Hypothalamus (tissue), 51 donors: ENCODE data around the gene TMEM145.
"Not testable (repeated sequence)": the region's sequence is repeated elsewhere in the genome, so short reads cannot be mapped to it uniquely, and the experiment has no call there.

Source experiments
- DNase-seq, 51 donors: peaks; one replicate each; lab custom pipeline; 2025; lab: John Stamatoyannopoulos, UW

The TMEM145 gene

DNA sequence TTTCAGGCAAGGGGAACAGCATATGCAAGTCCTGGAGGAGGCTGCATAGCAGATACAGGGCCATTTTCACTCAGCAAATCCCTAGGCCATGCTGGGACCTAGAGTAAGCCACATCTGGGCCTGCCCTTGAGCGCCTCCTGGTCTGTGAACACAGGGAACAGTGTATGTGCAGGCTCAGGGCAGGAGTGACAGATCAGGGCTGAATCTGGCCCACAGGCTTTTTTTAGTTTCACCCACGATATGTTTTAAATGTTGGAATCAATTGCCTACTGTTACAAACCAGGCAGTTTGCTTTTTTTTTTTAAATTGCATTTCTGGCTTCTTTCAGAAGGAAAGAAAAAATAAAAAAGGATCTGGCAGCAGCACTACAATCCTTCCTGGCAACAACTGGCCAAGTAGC is 1.5 kb upstream of the TMEM145 start:
- DNase-seq, result peak in 1 of 51 donors; percentile 4

DNA sequence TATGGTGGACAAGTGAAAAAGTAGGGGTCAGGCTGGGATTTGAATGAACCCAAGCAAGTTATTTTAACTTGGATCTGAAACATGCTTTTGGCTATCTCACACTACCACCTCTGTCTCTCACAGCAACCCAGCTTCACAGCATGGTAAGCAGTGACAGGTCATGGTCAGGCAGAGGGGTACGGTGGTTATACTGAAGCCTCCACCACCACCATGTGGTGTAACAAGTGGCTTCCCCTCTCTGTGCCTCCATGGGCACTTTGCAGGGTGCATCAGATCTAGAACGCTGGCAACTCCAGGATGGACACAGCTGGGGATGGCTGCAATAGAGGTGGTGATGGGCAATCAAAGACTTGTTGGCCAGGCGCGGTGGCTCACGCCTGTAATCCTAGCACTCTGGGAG is 739 bp upstream of the TMEM145 start:
- no peak for DNase-seq

DNA sequence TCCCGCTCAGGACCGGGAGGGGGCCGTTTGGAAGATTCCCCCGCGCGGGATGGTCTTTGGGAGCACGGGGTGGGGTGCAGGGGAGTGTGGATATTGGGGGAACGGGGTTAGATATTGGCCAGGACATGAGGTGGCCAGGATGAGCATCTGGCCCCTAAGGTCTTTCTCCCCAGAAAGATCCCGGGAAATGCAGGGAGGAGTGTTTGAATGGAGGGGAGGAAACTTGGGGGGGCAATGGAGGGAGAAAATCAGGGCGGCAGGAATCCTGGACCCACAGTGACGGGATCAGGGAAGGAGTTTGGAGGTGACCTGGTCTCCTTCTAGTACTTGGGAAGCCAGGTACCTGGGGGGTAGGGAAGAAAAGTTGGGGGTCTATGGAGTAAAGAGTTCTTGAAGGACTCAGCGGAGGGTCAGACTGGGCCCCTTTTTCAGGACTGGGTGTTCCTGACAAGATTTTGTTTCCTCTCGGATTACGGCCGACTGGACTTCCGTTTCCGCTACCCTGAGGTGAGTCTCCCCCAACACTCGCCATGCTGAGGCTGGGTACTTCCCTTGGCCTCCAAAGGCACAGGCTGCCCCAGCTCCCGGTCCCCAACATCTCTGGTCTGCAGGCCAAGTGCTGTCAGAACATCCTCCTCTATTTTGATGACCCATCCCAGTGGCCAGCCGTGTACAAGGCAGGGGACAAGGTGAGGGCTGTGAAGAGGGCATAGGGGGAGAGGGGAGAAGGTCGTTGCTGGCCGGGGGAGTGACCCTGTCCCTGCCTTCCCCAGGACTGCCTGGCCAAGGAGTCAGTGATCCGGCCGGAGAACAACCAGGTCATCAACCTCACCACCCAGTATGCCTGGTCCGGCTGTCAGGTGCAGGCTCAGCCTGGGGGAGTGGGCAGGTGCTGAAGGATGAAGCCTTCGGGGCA is 989 bp downstream of the TMEM145 start:
- DNase-seq, result no peak

DNA sequence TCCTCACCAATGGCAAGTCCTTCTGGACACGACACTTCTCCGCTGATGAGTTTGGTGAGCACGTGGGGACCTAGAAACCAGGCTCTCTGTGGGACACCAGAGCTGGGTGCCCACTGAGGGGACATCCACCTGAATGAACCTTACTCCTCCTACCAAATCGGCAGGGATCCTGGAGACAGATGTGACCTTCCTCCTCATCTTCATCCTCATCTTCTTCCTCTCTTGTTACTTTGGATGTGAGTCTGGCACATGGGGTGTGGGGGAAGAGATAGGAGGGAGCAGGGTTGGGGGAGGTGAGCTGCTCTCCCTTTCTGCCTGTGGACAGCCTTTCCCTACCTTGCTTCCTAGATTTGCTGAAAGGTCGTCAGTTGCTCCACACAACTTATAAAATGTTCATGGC is 1.9 kb downstream of the TMEM145 start:
- no peak for DNase-seq

DNA sequence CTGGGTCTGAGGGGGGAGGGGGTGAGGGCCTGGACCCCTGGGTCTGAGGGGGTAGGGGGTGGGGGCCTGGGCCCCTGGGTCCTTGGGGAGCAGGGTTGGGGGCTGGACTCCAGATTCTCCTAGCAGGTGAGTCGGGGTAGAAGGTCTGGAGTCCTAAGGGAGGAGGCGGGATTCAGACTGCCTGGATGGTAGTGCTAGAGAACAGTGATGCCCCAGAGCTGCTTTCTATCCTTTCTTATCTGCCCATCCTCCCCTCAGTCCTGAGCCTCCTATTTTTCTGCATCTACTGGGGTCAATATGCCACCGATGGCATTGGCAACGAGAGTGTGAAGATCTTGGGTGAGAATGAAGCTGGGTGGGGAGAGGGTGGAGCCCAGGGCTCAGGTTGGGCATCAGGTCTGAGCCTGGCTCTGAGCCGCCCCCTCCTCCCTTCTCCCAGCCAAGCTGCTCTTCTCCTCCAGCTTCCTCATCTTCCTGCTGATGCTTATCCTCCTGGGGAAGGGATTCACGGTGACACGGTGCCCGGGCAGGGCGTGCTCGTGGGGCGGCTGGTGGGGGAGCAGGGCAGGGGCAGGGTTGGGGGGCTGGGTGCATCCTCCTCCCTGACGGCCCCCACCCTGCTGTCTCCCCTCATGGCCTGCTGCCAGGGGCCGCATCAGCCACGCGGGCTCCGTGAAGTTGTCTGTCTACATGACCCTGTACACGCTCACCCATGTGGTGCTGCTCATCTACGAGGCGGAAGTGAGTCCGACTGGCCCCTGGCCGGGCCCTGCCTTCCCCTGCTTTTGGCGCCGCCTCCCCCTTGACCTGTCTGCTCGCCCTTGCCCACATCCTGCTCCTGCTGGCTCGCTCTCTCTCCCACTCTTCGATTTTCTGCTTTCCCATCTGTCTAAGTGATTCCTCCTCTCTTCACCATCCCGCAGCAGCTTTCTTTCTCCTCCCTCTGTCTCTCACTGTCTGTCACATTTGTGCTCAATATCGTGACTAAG is 3.4 kb downstream of the TMEM145 start:
- DNase-seq, result peak in 2 of 51 donors; percentile 15 to 42

DNA sequence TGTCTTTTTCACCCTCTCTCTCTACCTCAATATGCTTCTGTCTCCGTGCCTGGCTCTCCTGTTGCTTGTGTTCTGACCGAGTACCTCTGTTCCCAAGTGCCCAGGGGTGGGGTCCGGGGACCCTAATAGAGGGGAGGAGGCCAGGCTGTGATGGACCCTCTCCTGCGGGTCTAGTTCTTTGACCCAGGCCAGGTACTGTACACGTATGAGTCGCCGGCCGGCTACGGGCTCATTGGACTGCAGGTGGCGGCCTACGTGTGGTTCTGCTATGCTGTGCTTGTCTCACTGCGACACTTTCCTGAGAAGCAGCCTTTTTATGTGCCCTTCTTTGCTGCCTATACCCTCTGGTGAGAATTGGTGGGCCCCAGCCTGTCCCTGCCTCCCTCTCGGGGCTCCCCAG is 4.4 kb downstream of the TMEM145 start:
- no peak for DNase-seq

DNA sequence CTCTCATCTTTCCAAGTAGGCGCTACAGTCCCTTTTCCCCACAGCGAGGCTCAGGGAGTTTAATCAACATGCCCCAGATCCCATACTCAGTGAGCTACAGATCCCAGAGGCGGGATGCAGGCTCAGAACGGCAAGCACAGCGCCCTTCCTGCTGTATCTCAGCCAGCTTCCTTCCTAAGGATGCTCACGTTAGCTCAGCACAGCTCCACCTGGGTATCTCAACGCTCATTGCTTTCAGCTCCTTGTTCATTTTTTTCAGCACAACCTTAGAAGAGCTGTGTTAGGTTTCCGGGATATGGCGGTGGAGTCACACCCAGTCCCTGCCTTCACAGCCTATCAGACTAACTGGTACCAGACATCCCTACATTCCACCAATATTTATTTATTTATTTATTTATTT is 9.2 kb downstream of the TMEM145 start:
- peak in 1 of 51 donors; percentile 27 for DNase-seq

DNA sequence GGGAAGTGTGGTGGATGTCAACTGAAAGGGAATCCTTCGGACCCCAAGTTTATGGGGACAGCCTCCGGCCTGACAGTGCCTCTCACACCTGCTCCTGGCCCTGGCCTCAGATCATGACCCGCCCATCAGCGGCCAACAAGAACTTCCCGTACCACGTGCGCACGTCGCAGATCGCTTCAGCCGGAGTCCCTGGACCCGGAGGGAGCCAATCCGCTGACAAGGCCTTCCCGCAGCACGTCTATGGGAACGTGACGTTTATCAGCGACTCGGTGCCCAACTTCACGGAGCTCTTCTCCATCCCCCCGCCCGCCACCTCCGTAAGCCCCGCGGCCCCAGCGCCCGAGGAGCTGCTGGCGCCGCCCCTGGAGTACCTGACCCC is 10.4 kb downstream of the TMEM145 start:
- no peak for DNase-seq

DNA sequence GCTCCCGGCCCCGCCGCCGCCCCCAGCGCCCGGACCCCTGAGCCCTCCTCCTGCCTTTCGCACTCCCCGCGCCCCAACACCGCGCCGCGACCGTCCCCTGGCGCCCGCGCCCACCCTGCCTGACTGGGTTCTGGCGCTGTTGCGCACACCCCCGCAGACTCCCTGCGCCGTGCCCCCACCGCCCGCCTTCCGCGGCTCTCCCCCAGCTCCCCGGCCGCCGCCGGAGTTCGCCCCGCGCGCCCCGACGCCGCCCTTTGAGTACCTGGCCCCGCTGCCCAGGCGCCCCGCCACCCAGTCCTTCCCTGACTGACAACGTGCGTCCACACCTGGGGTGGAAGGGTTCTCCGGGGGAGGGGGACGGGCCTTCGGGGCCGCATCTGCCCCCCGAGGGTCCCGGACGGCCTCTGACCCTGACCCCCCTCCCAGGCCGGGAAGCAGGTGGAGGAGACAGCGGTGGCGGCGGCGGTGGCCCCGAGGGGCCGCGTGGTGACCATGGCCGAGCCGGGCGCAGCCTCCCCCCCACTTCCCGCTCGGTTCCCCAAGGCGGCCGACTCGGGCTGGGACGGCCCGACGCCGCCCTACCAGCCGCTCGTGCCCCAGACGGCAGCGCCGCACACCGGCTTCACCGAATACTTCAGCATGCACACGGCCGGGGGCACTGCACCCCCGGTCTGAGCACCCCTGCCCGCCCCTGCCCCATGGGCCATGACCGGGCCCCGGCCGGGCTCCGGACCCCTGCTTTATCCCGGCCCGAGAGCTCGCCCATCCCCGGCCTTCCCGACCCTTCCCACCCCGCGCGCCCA is 10.9 kb downstream of the TMEM145 start:
- DNase-seq, result peak in 1 of 51 donors; percentile 18

DNA sequence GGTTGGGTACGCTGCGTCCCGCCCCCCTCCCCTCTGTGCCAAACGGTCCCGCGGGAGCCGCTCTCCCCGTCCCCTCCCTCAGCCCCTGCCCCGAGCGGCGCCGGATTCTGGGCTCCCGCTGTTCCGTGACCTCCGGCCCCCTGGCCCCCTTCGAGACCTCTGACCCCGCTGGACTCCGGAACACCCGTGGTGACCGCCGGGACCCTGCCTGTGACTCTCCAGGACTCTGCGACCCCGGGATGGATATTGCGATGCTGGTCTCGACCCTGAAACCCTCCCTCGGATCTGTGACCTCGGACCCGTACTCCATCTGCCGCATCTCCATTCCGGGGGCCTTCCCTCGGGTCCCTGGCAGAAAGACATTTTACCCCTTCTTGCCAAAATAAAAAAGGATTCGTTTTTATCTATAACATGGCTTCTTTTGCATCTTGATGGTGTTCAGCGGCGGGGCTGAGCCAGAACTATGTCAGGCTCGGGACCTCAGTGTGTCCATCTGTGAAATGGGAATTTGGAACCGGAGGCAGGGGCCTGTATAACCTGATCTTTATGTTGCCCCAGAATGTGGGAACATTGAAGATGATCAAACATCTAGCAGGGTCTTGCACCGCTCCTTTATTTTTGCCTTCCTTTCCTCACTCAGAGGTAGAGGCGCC is 11.7 kb downstream of the TMEM145 start:
- DNase-seq, result peak in 1 of 51 donors; percentile 41

DNA sequence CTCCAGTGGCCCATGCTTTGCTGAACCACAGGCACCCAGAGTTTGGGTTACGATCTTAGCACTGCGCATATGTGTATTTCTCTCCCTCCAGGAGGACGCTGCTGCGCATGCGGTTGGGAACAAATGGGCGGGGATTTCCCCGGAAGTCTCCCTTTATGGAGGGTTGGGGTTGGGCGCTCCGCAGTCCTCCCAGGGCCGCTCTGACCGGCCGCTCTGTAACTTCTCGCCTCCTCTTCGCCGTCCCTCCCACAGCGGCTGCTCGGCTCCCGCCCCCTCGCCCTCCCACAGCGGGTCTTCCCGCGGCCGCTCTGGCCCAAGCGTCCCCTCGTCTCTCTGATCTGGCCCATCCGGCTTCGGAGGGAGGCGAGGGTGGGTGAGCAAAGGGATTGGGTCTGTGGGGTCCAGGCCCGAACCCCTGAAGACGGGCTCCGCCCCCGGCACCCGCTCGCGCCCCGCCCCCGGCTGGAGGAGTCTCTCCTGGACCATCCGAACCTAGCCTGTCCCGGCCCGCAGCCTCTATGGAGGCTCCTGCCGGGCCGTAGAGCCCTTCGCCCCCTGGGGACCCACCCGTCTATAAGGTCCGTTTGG is 12.3 kb downstream of the TMEM145 start, which contains the start of gene MEGF8:
TSS of gene MEGF8 (plus strand) at position 328 of the 588 bp plus-strand sequence. CDS start 609 bp downstream, outside the sequence.
- DNase-seq, result peak; percentile 56 to 99 (median 96)

DNA sequence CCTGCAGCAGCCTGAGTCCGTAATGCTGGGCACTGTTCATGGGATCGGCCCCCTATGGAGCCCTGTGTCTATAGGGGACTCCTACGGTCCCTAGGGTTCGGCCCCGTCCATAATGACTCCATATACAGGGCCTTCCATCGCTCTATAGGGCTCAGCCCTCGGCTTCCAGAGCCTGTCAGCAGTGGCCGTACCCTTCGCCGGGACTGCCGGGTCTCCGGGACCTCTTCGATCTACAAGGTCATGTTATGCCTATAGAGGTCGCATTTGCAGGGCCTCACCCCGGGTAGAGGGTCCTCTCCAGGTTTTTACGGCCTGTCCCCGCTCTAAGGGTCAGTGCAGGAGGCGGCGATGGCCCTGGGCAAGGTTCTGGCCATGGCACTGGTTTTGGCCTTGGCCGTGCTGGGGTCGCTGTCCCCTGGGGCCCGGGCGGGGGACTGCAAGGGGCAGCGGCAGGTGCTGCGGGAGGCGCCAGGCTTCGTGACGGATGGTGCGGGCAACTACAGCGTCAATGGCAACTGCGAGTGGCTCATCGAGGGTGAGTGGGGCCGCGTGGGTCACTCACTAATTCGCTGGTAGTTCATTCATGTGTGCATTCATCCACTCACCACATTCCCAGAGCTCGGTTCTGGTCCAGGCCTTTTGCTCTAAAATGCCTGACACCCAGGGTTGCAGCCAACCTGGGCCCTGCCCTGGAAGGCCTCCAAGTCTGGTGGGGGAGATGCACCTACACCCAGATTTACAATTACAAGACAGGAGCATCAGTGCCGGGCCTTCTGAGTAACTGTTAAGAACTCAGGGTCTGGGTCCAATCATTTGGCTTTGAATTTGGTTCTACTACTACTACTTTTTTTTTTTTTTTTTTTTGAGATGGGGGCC is 13.0 kb downstream of the TMEM145 start:
- peak in 3 of 51 donors; percentile 39 to 56 (median 41) for DNase-seq

DNA sequence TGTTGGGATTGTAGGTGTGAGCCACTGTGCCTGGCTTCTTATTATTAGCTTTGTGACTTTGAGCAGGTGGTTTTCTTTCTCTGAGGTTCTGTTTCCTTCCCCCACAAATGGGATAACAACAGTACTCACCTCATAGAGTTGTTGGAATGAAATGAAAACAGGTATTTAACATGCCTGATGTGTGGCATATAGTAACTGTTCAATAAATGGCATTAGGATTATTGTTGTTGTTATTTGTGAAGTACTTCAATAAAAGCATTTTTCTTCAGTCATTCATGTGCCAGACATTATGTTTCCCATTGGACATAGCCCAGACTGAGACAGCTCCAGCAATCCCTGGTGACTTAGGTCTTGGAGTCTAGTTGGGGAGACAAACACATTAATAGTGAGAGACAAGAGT is 13.9 kb downstream of the TMEM145 start:
- no peak for DNase-seq

DNA sequence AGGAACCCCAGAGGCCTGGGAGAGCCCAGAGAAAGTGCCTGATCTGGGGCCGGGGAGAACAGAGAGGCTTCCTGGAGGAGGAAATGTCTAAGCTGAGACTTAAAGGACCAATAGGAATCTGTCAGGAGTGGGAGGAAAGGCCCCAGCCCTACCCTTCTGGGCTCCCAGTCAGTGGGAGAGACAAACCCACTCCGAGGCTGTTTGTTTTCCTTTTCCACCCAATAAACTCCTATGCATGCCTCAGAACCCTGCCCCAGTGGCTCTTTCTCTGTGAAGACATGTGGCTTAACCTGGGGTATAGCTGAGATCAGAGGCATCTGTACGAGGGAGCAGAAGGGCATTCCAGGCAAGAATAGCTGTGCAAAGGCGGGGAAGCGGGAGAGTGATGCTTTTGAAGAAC is 14.3 kb downstream of the TMEM145 start:
- DNase-seq, result no peak

DNA sequence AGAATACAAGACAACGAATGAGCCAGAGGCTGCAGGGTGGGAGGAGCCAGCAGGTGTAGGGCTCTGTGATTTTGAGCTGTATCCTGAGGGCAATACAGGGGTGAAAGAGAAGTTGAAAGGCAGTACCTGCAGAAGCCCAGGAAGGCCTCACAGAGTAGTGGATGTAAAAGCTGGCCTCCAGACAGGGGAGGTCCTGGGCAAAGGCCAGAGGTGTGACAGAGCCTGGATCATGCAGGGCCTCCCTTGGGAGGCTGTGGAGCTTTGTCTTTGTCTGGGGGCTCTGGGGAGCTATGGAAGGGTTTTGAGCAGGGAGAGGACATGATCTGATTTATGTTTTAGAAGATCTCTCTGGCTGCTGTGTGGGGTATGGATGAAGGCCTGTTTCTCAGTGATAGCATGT is 15.0 kb downstream of the TMEM145 start:
- DNase-seq, result no peak

DNA sequence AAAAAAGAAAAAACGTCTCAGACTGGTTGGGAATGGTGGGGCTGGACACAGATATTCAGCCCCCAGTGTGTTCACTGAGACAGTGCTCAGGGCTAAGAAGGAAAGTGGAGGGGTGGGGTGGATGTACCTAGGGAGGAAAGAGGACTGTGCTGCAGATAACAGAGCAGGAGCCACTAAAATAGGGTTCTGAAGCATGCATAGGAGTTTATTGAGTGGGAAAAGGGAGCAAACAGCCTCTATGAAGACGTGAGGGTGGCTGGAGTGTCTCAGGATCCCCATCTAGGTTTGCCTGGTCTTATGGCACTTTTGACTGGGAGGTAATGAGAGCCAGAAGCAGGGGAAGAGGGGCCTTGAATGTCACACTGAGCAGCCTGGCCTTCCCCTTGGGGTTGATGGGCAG is 15.7 kb downstream of the TMEM145 start:
- no peak for DNase-seq

DNA sequence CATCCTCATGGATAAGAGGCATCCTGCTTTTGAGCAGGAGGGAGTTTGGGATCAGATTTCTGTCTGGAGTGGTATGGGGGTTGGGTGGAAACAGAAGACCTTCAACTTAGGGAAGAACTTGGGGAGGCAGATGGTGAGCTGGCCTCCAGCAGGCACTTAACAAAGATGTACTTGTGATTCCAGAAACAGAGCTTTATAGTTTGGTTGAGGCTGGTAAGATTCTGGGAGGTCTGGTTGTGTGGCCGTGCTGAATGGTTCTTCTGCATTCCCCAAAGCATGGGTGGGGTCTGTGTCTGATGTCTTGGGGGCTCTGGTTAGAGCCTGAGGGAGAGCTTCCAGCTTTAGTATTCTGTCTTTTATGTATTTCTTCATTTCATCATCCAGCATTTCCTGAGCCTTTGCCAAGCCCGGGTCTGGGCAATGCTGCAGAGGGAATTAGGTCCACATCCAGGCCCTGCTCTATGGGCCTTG is 17.2 kb downstream of the TMEM145 start:
- no peak for DNase-seq

DNA sequence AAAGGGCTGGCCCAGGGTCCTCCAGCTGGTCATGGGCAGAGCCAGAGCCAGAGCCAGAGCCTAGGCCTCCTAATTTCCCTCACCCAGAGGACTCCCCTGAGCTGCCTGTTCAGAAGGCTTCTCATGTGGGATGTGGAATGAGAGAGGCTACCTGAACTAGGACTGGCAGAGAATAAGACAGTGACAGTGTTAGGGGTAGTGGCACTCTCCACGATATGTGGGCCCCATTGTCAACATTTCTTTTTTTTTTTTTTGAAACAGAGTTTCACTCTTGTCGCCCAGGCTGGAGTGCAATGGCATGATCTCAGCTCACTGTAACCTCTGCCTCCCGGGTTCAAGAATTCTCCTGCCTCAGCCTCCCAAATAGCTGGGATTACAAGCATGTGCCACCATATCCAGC is 18.2 kb downstream of the TMEM145 start:
- not testable (repeated sequence) for DNase-seq
